ENCODE results near the gene QPCT. TPM values are rescaled to one million over a fixed set of nuclear protein-coding genes. Genes with fewer than 3 reads are reported as not detected.

The QPCT gene
- total RNA-seq, 1 experiment from 2014 or later, result not detected

GRCh38 chr2:37316181-37316580, 28.2 kb upstream of the QPCT start:
- Histone ChIP-seq H3T11ph (ENCODE audit: low read length) (no peak overlapping the region), H3K4ac (ENCODE audit: low read depth, low read length) (no peak overlapping the region), H3K4me2 (ENCODE audit: insufficient read depth, insufficient read length, low read length) (no peak overlapping the region), H3K79me2 (ENCODE audit: insufficient read depth, low read length) (peaks cover 12% of the 10 kb centered on the region), H3K9ac (ENCODE audit: extremely low read depth, insufficient read length, low read length) (no peak overlapping the region), H4K91ac (ENCODE audit: insufficient read length, low read depth, low read length) (no peak overlapping the region), H4K20me1 (ENCODE audit: control insufficient read depth, insufficient read depth, insufficient read length) (no peaks in the 10 kb centered on the region), H2BK12ac (ENCODE audit: insufficient read length, low read depth, low read length) (no peak overlapping the region), H3K23ac (ENCODE audit: insufficient read length, low read depth, low read length) (no peak overlapping the region), H2BK15ac (ENCODE audit: low read depth, low read length) (no peak overlapping the region), H3K4me1 (ENCODE audit: insufficient read depth, low read length) (peaks cover 5% of the 10 kb centered on the region), H3K9me3 (ENCODE audit: control insufficient read depth, low read depth, low read length) (no peaks in the 10 kb centered on the region), H2BK120ac (ENCODE audit: low read depth, low read length, poor library complexity, severe bottlenecking) (no peak overlapping the region), H2BK20ac (ENCODE audit: low read depth, low read length, poor library complexity, severe bottlenecking) (no peak overlapping the region), H2BK5ac (ENCODE audit: insufficient read length, low read length) (no peak overlapping the region), H3K14ac (ENCODE audit: insufficient read depth, low read length) (no peak overlapping the region), H3K27ac (ENCODE audit: insufficient read length, low read depth, low read length) (no peak overlapping the region), H3K23me2 (ENCODE audit: insufficient read length, low read depth, low read length, poor library complexity, severe bottlenecking) (no peaks in the 10 kb centered on the region), H2AFZ (ENCODE audit: low read length) (no peak overlapping the region), H3K56ac (ENCODE audit: insufficient read length, low read depth, low read length) (no peak overlapping the region), H3K18ac (ENCODE audit: insufficient read length, low read depth, low read length) (no peak overlapping the region), H4K5ac (ENCODE audit: insufficient read length, low read depth, low read length) (no peak overlapping the region), H3K79me1 (ENCODE audit: insufficient read depth, low read depth, low read length, poor library complexity, severe bottlenecking) (no peaks in the 10 kb centered on the region), H3K27me3 (ENCODE audit: insufficient read depth, low read length) (no peaks in the 10 kb centered on the region), H4K8ac (replicated peaks; ENCODE audit: insufficient read length, low read depth, low read length) (no peak overlapping the region), H2AK5ac (ENCODE audit: insufficient read length, low read length) (no peak overlapping the region)
- no peak overlapping the region; a peak in 1 of 5 replicates for H3K4me3 Mint-ChIP-seq
- WGBS (ENCODE audit: extremely low coverage, insufficient read length, low lambda C conversion rate), result no CpG with 5 or more reads among the region's 5 CpGs
- H3K9me3 Mint-ChIP-seq, result no peaks in the 10 kb centered on the region
- H3K4me1 Mint-ChIP-seq, result peaks cover 51 to 54% of the 10 kb centered on the region in 2 experiments
- no peak for DNase-seq
- no peak for TF ChIP-seq CTCF (conservative IDR thresholded peaks at IDR 0.05)
- peaks cover 0 to 6% (median 4%) of the 10 kb centered on the region in 3 experiments; a peak in 3 of 7 replicates for H3K36me3 Mint-ChIP-seq (ENCODE audit: insufficient read depth in 1 of 3, low read depth in 3 of 3)
- peak overlapping the region in 2 of 3 experiments; percentile 29 to 78; a peak in 1 of 7 replicates for H3K27ac Mint-ChIP-seq
- no peaks in the 10 kb centered on the region for H3K27me3 Mint-ChIP-seq (ENCODE audit: low read depth)

Data from H9 (cell line).